Adipocyte (in vitro differentiated cells): ENCODE results near the gene SLC1A2.

ENCODE experiments used
- DNase-seq: peaks from one replicate; pipeline ENCODE4 v3.0.0-alpha.2; 2015; ENCODE audit warnings: low read depth
- H3K27me3 ChIP-seq: replicated peaks from 2 replicates; pipeline ENCODE4 v1.7.0; 2013; ENCODE audit warnings: mild to moderate bottlenecking, low read length, moderate library complexity; ENCODE audit not compliant: control insufficient read depth, insufficient read depth
- H3K36me3 ChIP-seq: 2 replicates; pipeline ENCODE4 v1.7.0; 2013; ENCODE audit warnings: low read length, mild to moderate bottlenecking, moderate library complexity; ENCODE audit not compliant: control insufficient read depth, insufficient read depth, severe bottlenecking
- H3K4me1 ChIP-seq: 2 replicates; pipeline ENCODE4 v1.7.0; 2013; ENCODE audit warnings: mild to moderate bottlenecking, low read length, moderate library complexity; ENCODE audit not compliant: control insufficient read depth, insufficient read depth
- H3K4me3 ChIP-seq: 2 replicates; pipeline ENCODE4 v1.7.0; 2013; ENCODE audit warnings: mild to moderate bottlenecking, low read length, moderate library complexity
- H3K9ac ChIP-seq: 2 replicates; pipeline ENCODE4 v1.7.0; 2013; ENCODE audit warnings: mild to moderate bottlenecking, low read length, moderate library complexity
- H3K9me3 ChIP-seq: 2 replicates; pipeline ENCODE4 v1.7.0; 2013; ENCODE audit warnings: mild to moderate bottlenecking, low read length, moderate library complexity; ENCODE audit not compliant: control insufficient read depth

The SLC1A2 gene

GRCh38 chr11:35412285-35412684 is 7.1 kb downstream of the SLC1A2 start:
- Histone ChIP-seq H3K4me3 (no peak overlapping the region), H3K4me1 (no peaks in the 10 kb centered on the region), H3K36me3 (no peaks in the 10 kb centered on the region), H3K9me3 (no peaks in the 10 kb centered on the region), H3K27me3 (no peaks in the 10 kb centered on the region), H3K9ac (no peak overlapping the region)
- peak; percentile 31 for DNase-seq

DNA sequence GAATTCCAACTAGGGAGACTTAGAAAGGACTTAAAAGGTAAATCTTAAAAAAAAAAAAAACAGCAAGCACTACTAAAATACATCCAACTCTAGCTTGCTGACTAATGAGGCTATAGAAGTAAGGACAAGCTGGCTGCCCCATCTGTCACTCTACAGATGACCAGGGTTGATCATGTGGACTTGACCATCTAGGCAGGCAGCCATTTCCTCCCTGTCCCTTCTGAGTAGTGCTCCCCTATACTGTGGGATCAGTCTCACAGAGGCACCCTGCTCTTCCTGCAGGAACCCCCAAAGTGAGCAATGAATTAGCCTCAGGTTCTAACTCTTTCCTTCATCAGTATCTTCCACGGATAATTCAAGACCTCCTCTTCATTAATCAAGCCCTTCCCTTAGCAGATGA is 12.3 kb downstream of the SLC1A2 start:
- no peak overlapping the region for H3K9ac ChIP-seq
- DNase-seq: no peak
- no peaks in the 10 kb centered on the region for H3K36me3 ChIP-seq
- no peaks in the 10 kb centered on the region for H3K4me1 ChIP-seq
- H3K27me3 ChIP-seq: no peaks in the 10 kb centered on the region
- no peak overlapping the region for H3K4me3 ChIP-seq
- no peaks in the 10 kb centered on the region for H3K9me3 ChIP-seq

- DNase-seq: peak; percentile 38
- no peaks in the 10 kb centered on the region for H3K4me1 ChIP-seq
Observed at GRCh38 chr11:35404388-35404775, 15.0 kb downstream of the SLC1A2 start.

DNA sequence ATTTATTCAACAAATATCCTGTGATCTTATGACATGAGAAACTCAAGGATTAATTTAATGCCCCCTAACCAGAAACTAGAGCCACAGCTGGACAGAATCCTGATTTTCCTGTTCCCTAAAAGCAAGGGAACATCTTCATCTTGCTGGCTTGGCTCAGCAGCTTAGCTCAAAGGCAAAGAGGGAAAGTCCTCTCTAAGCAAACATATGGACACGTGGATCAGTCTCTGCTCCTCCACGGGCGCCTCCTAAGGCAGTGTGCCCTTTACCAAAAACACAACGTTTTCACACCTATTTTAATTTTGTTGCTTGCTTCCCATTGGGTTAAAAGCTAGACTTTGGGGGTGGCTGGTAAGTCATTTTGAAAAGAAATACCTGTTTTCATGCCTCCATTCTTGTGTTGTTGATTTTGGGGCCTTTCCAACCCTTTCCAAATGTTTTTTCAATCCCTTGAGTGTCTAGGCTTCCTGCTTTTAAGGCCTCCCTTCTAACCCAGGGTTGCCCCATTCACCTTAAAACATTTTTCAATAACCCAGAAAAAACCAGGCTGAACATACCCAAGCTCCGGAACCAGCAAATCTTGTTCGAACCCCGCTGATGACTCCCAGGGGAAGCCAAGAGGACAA is 15.5 kb downstream of the SLC1A2 start:
- Histone ChIP-seq H3K9me3 (no peaks in the 10 kb centered on the region), H3K9ac (no peak overlapping the region), H3K27me3 (no peaks in the 10 kb centered on the region), H3K4me1 (no peaks in the 10 kb centered on the region), H3K36me3 (no peaks in the 10 kb centered on the region), H3K4me3 (no peak overlapping the region)
- DNase-seq: no peak

More at GRCh38 chr11:35404388-35404775, 15.0 kb downstream of the SLC1A2 start:
- no peak overlapping the region for H3K4me3 ChIP-seq
- no peaks in the 10 kb centered on the region for H3K36me3 ChIP-seq
- no peaks in the 10 kb centered on the region for H3K27me3 ChIP-seq
- H3K9me3 ChIP-seq: no peaks in the 10 kb centered on the region
- H3K9ac ChIP-seq: peak overlapping the region; percentile 28

DNA sequence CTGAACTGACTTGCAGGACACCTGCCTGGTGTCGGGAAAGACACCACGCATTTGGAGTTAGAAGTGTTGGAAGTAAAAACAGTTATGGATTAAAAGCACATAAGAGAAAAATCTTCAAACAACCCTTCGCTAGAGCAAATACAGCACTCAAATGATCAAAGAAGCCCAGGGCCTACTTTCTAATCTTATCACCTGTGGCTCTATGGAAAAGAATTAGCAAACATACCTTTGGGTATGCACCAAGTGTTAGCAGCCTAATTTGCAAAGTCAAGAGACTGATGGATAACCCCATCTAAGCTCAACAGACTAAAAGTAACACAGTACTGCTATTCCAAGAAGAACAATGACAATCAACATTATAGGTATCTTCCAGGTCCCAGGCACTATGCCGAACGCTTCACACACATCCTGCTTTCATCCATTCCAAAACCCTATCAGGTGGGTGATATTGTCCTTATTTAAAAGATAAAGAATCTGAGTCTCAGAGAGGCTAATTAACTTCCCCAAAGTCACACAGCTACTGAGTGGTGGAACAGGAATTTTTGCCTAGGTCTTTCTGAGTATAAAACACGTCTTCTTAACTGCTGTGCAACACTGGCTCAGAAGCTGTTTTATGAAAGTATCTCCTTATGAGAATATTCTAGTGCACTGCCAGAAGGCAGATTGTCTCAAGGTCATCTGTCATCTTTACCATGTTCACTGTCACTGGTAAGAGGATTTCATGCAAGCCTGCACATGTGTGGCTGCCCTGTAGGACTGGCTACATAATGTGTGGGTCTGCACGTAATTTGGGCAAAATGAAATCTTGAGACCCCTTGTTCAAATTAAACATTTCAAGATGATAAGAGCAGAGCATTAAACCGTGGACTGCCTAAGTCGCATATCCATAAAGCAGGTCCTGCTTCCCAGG is 16.4 kb downstream of the SLC1A2 start:
- H3K4me1 ChIP-seq: no peaks in the 10 kb centered on the region
- H3K27me3 ChIP-seq: no peaks in the 10 kb centered on the region
- no peak overlapping the region for H3K4me3 ChIP-seq
- DNase-seq: no peak
- H3K9ac ChIP-seq: no peak overlapping the region
- H3K36me3 ChIP-seq: no peaks in the 10 kb centered on the region
- no peaks in the 10 kb centered on the region for H3K9me3 ChIP-seq

DNA sequence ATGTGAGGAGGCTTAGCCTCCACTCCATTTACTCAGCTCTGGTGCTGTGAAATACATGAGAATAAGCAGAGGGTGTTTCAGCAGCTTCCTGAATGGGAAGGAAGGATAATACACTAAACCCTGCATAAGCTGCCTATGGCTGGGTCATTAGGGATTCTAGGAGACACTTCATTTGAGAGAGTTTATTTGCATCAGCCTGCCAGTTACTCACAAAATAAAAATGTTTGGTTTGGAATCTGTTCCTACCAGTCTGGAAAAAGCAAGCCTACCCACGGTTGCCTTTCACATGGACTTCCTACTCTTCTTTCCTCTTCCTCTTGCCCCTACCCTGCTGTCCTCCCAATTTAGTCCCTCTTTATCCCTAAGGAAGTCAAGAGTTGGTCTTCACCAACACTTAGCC is 20.5 kb downstream of the SLC1A2 start:
- no peak for DNase-seq
- no peak overlapping the region for H3K4me3 ChIP-seq
- no peaks in the 10 kb centered on the region for H3K9me3 ChIP-seq

GRCh38 chr11:35394941-35395340 is 24.4 kb downstream of the SLC1A2 start:
- no peak for DNase-seq
- no peak overlapping the region for H3K9ac ChIP-seq
- no peaks in the 10 kb centered on the region for H3K9me3 ChIP-seq
- H3K4me3 ChIP-seq: no peak overlapping the region
- H3K36me3 ChIP-seq: no peaks in the 10 kb centered on the region
- peaks cover 29% of the 10 kb centered on the region for H3K4me1 ChIP-seq
- H3K27me3 ChIP-seq: no peaks in the 10 kb centered on the region

More for the DNA sequence above, 20.5 kb downstream of the SLC1A2 start:
- H3K36me3 ChIP-seq: no peaks in the 10 kb centered on the region
- H3K27me3 ChIP-seq: no peaks in the 10 kb centered on the region
- H3K9ac ChIP-seq: no peak overlapping the region
- no peaks in the 10 kb centered on the region for H3K4me1 ChIP-seq

DNA sequence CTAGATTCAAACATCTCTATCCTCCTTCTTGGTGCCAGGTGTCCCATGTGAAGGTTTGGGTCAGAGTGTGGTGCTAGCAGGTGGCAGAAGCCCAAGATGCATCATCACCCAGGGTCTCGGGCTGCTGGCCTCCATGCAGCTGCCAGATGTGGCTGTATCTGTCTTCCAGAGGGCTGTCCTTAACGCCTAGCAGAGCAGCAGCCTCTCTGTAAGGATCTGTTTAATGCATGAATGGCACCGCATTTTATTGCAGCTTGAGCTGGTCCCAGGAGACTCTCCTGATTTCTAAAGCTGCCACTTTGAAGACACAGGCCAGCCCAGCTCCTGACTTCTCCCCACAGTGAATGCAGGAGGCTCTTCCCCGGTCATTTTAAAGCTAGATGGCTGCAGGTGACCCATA is 26.3 kb downstream of the SLC1A2 start:
- H3K9ac ChIP-seq: peak overlapping the region; percentile 36
- H3K4me3 ChIP-seq: no peak overlapping the region
- H3K36me3 ChIP-seq: no peaks in the 10 kb centered on the region
- H3K9me3 ChIP-seq: no peaks in the 10 kb centered on the region
- H3K27me3 ChIP-seq: no peaks in the 10 kb centered on the region
- peaks cover 32% of the 10 kb centered on the region for H3K4me1 ChIP-seq
- DNase-seq: no peak

DNA sequence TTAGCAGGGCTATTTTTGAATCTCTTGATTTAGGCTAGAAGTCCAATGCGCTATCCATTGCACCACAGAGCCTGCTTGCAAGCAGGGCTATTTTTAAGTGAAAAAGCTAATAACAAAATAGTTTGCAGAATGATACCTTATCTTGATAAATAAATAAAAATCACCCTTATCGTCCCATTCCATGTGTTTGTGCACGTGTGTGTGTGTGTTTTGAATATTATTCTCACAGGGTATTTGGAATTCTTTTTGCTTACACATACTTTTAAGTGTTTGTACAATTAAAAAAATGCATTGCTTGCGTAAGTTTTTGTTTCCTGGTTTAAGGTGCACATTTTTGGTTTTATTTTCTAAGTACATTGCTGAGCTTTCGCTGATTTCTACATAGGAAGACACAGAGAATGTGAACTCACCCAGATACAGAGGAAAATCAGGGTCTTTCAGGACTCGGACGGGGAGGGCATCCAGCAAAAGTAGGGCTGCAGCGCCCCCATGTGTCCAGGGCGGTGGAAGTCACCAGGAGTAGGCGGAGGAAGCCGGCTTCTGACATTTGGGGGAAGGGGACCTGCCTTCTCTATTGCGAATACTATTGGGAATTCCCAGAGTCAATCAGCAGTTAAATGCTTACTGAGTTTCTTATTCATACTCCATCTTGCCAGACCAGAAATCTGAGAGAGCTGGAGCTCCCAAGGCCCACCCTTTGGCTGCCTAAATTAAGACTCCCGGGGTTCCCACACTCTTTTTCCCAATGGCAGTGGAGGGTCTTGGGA is 27.3 kb downstream of the SLC1A2 start:
- Histone ChIP-seq H3K9me3 (no peaks in the 10 kb centered on the region), H3K9ac (peak overlapping the region; percentile 36), H3K4me1 (peaks cover 36% of the 10 kb centered on the region), H3K4me3 (peak overlapping the region; percentile 44), H3K27me3 (no peaks in the 10 kb centered on the region), H3K36me3 (no peaks in the 10 kb centered on the region)
- DNase-seq: peak; percentile 93

GRCh38 chr11:35390737-35391682 is 28.3 kb downstream of the SLC1A2 start:
- peak overlapping the region; percentile 36 for H3K9ac ChIP-seq
- peaks cover 36% of the 10 kb centered on the region for H3K4me1 ChIP-seq
- no peaks in the 10 kb centered on the region for H3K9me3 ChIP-seq
- no peaks in the 10 kb centered on the region for H3K36me3 ChIP-seq
- H3K4me3 ChIP-seq: peak overlapping the region; percentile 44
- DNase-seq: peak; percentile 88
- no peaks in the 10 kb centered on the region for H3K27me3 ChIP-seq
